HG03342 (cell line): ENCODE data around the gene POLR3E.

Experiments used
- ATAC-seq: cut with Tn5 transposase; IDR thresholded peaks from one replicate; pipeline ENCODE4 v1.9.1; 2021; ENCODE audit warnings: mild to moderate bottlenecking, moderate library complexity; ENCODE audit not compliant: unreplicated experiment

Gene POLR3E

GRCh38 chr16:22314661-22315626, 17.7 kb downstream of the POLR3E start:
- ATAC-seq = no peak

- ATAC-seq = no peak
These were observed 18.8 kb downstream of the POLR3E start for GRCh38 chr16:22315979-22316378.

- no peak for ATAC-seq
These were observed 19.2 kb downstream of the POLR3E start for GRCh38 chr16:22316411-22316811.

GRCh38 chr16:22317001-22317530, 19.9 kb downstream of the POLR3E start:
- ATAC-seq = no peak

- no peak for ATAC-seq
These were observed 20.4 kb downstream of the POLR3E start for GRCh38 chr16:22317625-22318024.

GRCh38 chr16:22318690-22319358, 21.6 kb downstream of the POLR3E start:
- no peak for ATAC-seq

GRCh38 chr16:22320572-22321339, 23.5 kb downstream of the POLR3E start:
- ATAC-seq = no peak

GRCh38 chr16:22321340-22322001, 24.3 kb downstream of the POLR3E start:
- ATAC-seq = no peak

- no peak for ATAC-seq
These were observed 24.8 kb downstream of the POLR3E start for GRCh38 chr16:22322021-22322471.

GRCh38 chr16:22322741-22323140, 25.5 kb downstream of the POLR3E start:
- ATAC-seq = no peak

- ATAC-seq = no peak
These were observed 26.2 kb downstream of the POLR3E start for GRCh38 chr16:22323173-22323958.

- no peak for ATAC-seq
These were observed 27.0 kb downstream of the POLR3E start for GRCh38 chr16:22323959-22324786.

- no peak for ATAC-seq
These were observed 27.8 kb downstream of the POLR3E start for GRCh38 chr16:22324787-22325597.

- ATAC-seq = no peak
These were observed 28.6 kb downstream of the POLR3E start for GRCh38 chr16:22325598-22326368.

GRCh38 chr16:22326369-22326652, 29.1 kb downstream of the POLR3E start:
- ATAC-seq = no peak

GRCh38 chr16:22326771-22327445, 29.7 kb downstream of the POLR3E start:
- ATAC-seq = no peak

- no peak for ATAC-seq
These were observed 30.2 kb downstream of the POLR3E start for GRCh38 chr16:22327446-22327775.
